Endothelial cell of umbilical vein (primary cell): ENCODE data around the gene MSH4. TPM values are rescaled to one million over a fixed set of nuclear protein-coding genes. Genes with fewer than 3 reads are reported as not detected.

Experiments used
- BruUV-seq: library from RNA; stranded (reverse); fragments of 400-500 nt; replicated peaks from 2 replicates; lab custom pipeline; 2021; lab: Mats Ljungman, UMichigan
- CTCF ChIA-PET: fragments of 300-600, 350-600 bp; sonication (Branson Sonifier 250); formaldehyde crosslinking; loops from one replicate; lab custom pipeline; 2021; ENCODE audit warnings: antibody characterized with exemption, inconsistent platforms; lab: Charles Lee
- POLR2A ChIA-PET: fragments of 300-600, 350-600 bp; sonication (Branson Sonifier 250); formaldehyde crosslinking; loops from one replicate; lab custom pipeline; 2021; ENCODE audit warnings: antibody characterized with exemption, inconsistent platforms; lab: Charles Lee
- DNase-seq: peaks from one replicate; pipeline ENCODE4 v3.0.0-alpha.2; 2011; ENCODE audit warnings: low read depth, low spot score
- FAIRE-seq: peaks from 2 replicates; lab custom pipeline; 2011; peaks lifted over from hg19 to GRCh38; lab: Jason Lieb, UNC
- H2AFZ ChIP-seq: 2 replicates; pipeline ENCODE4 v1.6.0; 2012; ENCODE audit warnings: low read depth, low read length, control low read depth, inconsistent platforms
- H3K27ac ChIP-seq: 2 replicates; pipeline ENCODE4 v1.5.1; 2011; ENCODE audit warnings: low read depth, mild to moderate bottlenecking, control low read depth, low read length, moderate library complexity; ENCODE audit not compliant: insufficient read depth
- H3K27me3 ChIP-seq, 2 experiments: 2 replicates each; pipeline versions ENCODE4 v1.6.0 to v1.6.1; 2011; ENCODE audit warnings: low read length in 2 of 2, mixed read lengths in 1 of 2; ENCODE audit not compliant: control insufficient read depth in 2 of 2, insufficient read depth in 2 of 2
- H3K36me3 ChIP-seq, 2 experiments: 2 replicates in 1 of 2; 3 replicates in 1 of 2; pipeline ENCODE4 v1.5.1; 2011; ENCODE audit warnings: low read length in 2 of 2, mild to moderate bottlenecking in 1 of 2, moderate library complexity in 1 of 2; ENCODE audit not compliant: control insufficient read depth in 2 of 2, insufficient read depth in 2 of 2; ENCODE audit errors: extremely low read depth in 1 of 2
- H3K4me1 ChIP-seq: 3 replicates; pipeline ENCODE4 v1.5.1; 2011; ENCODE audit warnings: mild to moderate bottlenecking, low read length; ENCODE audit not compliant: control insufficient read depth, insufficient read depth; ENCODE audit errors: extremely low read depth
- H3K4me2 ChIP-seq: 2 replicates; pipeline ENCODE4 v1.6.1; 2011; ENCODE audit warnings: low read length, control low read depth, mixed read lengths; ENCODE audit not compliant: insufficient read depth
- H3K4me3 ChIP-seq, 3 experiments: fragments of 200-600 bp in 1 of 3; sonication (generic), shearing (Covaris generic) in 1 of 3; replicated peaks in 1 of 3; 2 replicates each; pipeline ENCODE4 v1.5.1; 2011 to 2016; ENCODE audit warnings: control low read depth in 3 of 3, low read length in 3 of 3, mild to moderate bottlenecking in 2 of 3, inconsistent platforms in 1 of 3, low read depth in 1 of 3, moderate library complexity in 1 of 3; ENCODE audit not compliant: insufficient read depth in 1 of 3
- H3K79me2 ChIP-seq: 2 replicates; pipeline ENCODE4 v1.6.0; 2012; ENCODE audit warnings: low read length, inconsistent platforms; ENCODE audit not compliant: control insufficient read depth, insufficient read depth
- H3K9ac ChIP-seq: replicated peaks from 2 replicates; pipeline ENCODE3; 2011; ENCODE audit warnings: low read length, control low read depth; ENCODE audit not compliant: insufficient read depth; ENCODE audit errors: extremely low read depth
- H3K9me1 ChIP-seq: replicated peaks from 3 replicates; pipeline ENCODE4 v1.6.0; 2011; ENCODE audit warnings: mild to moderate bottlenecking, low read length; ENCODE audit not compliant: control insufficient read depth, insufficient read depth; ENCODE audit errors: extremely low read depth
- H3K9me3 ChIP-seq: replicated peaks from 2 replicates; pipeline ENCODE4 v1.5.1; 2012; ENCODE audit warnings: low read length, inconsistent platforms; ENCODE audit not compliant: control insufficient read depth, insufficient read depth
- H4K20me1 ChIP-seq: replicated peaks from 2 replicates; pipeline ENCODE3; 2011; ENCODE audit warnings: mild to moderate bottlenecking, low read length; ENCODE audit not compliant: control insufficient read depth, insufficient read depth; ENCODE audit errors: extremely low read depth
- EZH2 ChIP-seq: IDR thresholded peaks from 2 replicates; pipeline ENCODE4 v1.6.1; 2012; ENCODE audit warnings: borderline replicate concordance, low read depth, mild to moderate bottlenecking, moderate library complexity, low read length, inconsistent platforms; ENCODE audit not compliant: severe bottlenecking
- GATA2 ChIP-seq: IDR thresholded peaks from 2 replicates; pipeline ENCODE4 v1.7.0; 2011; ENCODE audit warnings: low read depth, mild to moderate bottlenecking, moderate library complexity, mixed read lengths, low read length; ENCODE audit not compliant: insufficient read length, insufficient read depth
- JUN ChIP-seq: IDR thresholded peaks from 2 replicates; pipeline ENCODE4 v1.6.1; 2011; ENCODE audit warnings: borderline replicate concordance, low read depth; ENCODE audit not compliant: insufficient read length, insufficient read depth
- MAX ChIP-seq: IDR thresholded peaks from 2 replicates; pipeline ENCODE4 v1.6.1; 2011; ENCODE audit not compliant: insufficient read depth, insufficient read length
- MYC ChIP-seq: IDR thresholded peaks from one replicate; pipeline ENCODE4 v1.6.1; 2011; ENCODE audit warnings: mild to moderate bottlenecking, low read depth, low read length
- POLR2A ChIP-seq: IDR thresholded peaks from 2 replicates; pipeline ENCODE4 v1.6.1; 2012; ENCODE audit warnings: low read depth, mild to moderate bottlenecking, control low read depth, low read length
- POLR2AphosphoS5 ChIP-seq: IDR thresholded peaks from 2 replicates; pipeline ENCODE4 v1.6.1; 2012; ENCODE audit warnings: low read depth, mild to moderate bottlenecking, control low read depth, low read length, moderate library complexity; ENCODE audit not compliant: insufficient read depth
- dilution Hi-C: fragments of 300-500 bp; cut with MboI; formaldehyde crosslinking; loops from one replicate; pipeline ENCODE4 v1.15.0; 2019; ENCODE audit warnings: low sequenced_read_pairs; ENCODE audit not compliant: extremely low pct_ligation_motif_present
- intact Hi-C: fragments of 100-400 bp; cut with micrococcal nuclease; formaldehyde crosslinking; loops from one replicate; pipeline ENCODE4 v1.10.0; 2022
- polyA plus RNA-seq, 4 experiments: library from polyadenylated mRNA; depleted of rRNA in 3 of 4; stranded (reverse) in 3 of 4; unstranded in 1 of 4; fragments of >200 nt; gene quantifications; 2 replicates each; pipeline versions ENCODE4 v1.2.1 to v1.2.3, GENCODE V29; 2011 to 2012; ENCODE audit warnings: missing spikeins in 1 of 4
- total RNA-seq: library from RNA; stranded (reverse); gene quantifications from 2 replicates; pipeline ENCODE4 v1.2.3, GENCODE V29; 2021

Gene MSH4
- total and polyA plus RNA-seq, 2 donors (not counting 3 experiments of a cell fraction or from before 2014, with no cell fraction given) = 0.01 to 0.29 TPM

GRCh38 chr1:75785983-75786853 is 10.5 kb upstream of the MSH4 start, which contains the start of gene RABGGTB:
RABGGTB (plus strand) TSS chr1:75786256; CDS start chr1:75786272, 16 bp downstream.
- DNase-seq (peak; percentile 99), FAIRE-seq (peak; percentile 94)
- ChIA-PET CTCF (interaction anchor here (0.7 to 1.6 kb wide), 4 partner anchors 13 to 553 kb away, joined by 4 to 8 read pairs (median 6); no protein-coding TSS in a partner anchor), POLR2A (interaction anchor here (0.6 to 1.0 kb wide), 5 partner anchors 10 to 172 kb away, joined by 3 to 4 read pairs (median 3); partner anchors contain the start of gene MSH4)
- TSS peak; percentile 60 for BruUV-seq
- peaks cover 3% of the 10 kb centered on the region for H4K20me1 ChIP-seq
- peak within 1 kb of the TSS; percentile 83 for H3K27ac ChIP-seq
- no peaks in the 10 kb centered on the region for H3K9me1 ChIP-seq
- peak within 1 kb of the TSS; percentile 98 for H3K9ac ChIP-seq
- dilution Hi-C loops (no loop called here), intact Hi-C loops (loop anchor here (1.0 to 5.0 kb wide), 6 partner anchors 21 to 1053 kb away; partner anchors contain the start of genes ACADM, CRYZ and TYW3)
- no peaks in the 10 kb centered on the region for H3K9me3 ChIP-seq
- no peaks in the 10 kb centered on the region for H3K27me3 ChIP-seq
- H2AFZ ChIP-seq = peak within 1 kb of the TSS; percentile 97
- peaks cover 7 to 8% of the 10 kb centered on the region in 2 experiments for H3K36me3 ChIP-seq
- TF ChIP-seq MAX = peak; percentile 92
- TF ChIP-seq EZH2 = no peak
- no peak for TF ChIP-seq GATA2
- peak; percentile 100 for TF ChIP-seq POLR2A
- TF ChIP-seq POLR2AphosphoS5 = peak; percentile 99
- peak; percentile 98 for TF ChIP-seq MYC
- no peak for TF ChIP-seq JUN
- peaks cover 33% of the 10 kb centered on the region for H3K4me1 ChIP-seq
- H3K79me2 ChIP-seq = peaks cover 51% of the 10 kb centered on the region
- H3K4me2 ChIP-seq = peak within 1 kb of the TSS; percentile 94
- H3K4me3 ChIP-seq = peak within 1 kb of the TSS; percentile 62 to 99 (median 96)
